GM18867 (cell line): ENCODE results near the gene S100PBP.
"Not testable (repeated sequence)": the region's sequence is repeated elsewhere in the genome, so short reads cannot be mapped to it uniquely, and the experiment has no call there.

Source experiments
- ATAC-seq: cut with Tn5 transposase; IDR thresholded peaks from one replicate; pipeline ENCODE4 v1.9.1; 2021; ENCODE audit warnings: mild to moderate bottlenecking, moderate library complexity; ENCODE audit not compliant: unreplicated experiment

S100PBP gene

GRCh38 chr1:32784817-32785216 is 32.6 kb upstream of the S100PBP start:
- no peak for ATAC-seq

GRCh38 chr1:32786856-32787255 is 30.6 kb upstream of the S100PBP start:
- no peak for ATAC-seq

GRCh38 chr1:32789356-32789755 is 28.1 kb upstream of the S100PBP start:
- ATAC-seq = not testable (repeated sequence)

GRCh38 chr1:32791881-32792280 is 25.6 kb upstream of the S100PBP start:
- ATAC-seq = no peak

GRCh38 chr1:32795763-32796162 is 21.7 kb upstream of the S100PBP start:
- not testable (repeated sequence) for ATAC-seq

- no peak for ATAC-seq
Observed at GRCh38 chr1:32797456-32797855, 20.0 kb upstream of the S100PBP start.

- ATAC-seq = no peak
Observed at GRCh38 chr1:32798191-32798590, 19.3 kb upstream of the S100PBP start.

- peak; percentile 83 for ATAC-seq
Observed at GRCh38 chr1:32798679-32799416, 18.6 kb upstream of the S100PBP start.

GRCh38 chr1:32801096-32801715 is 16.2 kb upstream of the S100PBP start:
- no peak for ATAC-seq

GRCh38 chr1:32804460-32804859 is 13.0 kb upstream of the S100PBP start:
- not testable (repeated sequence) for ATAC-seq

- no peak for ATAC-seq
Observed at GRCh38 chr1:32806290-32806689, 11.2 kb upstream of the S100PBP start.

GRCh38 chr1:32806910-32807523 is 10.4 kb upstream of the S100PBP start:
- ATAC-seq = no peak

GRCh38 chr1:32808580-32808979 is 8.9 kb upstream of the S100PBP start:
- no peak for ATAC-seq

- no peak for ATAC-seq
Observed at GRCh38 chr1:32810358-32810757, 7.1 kb upstream of the S100PBP start.

- no peak for ATAC-seq
Observed at GRCh38 chr1:32811265-32811664, 6.2 kb upstream of the S100PBP start.

- no peak for ATAC-seq
Observed at GRCh38 chr1:32811917-32812316, 5.5 kb upstream of the S100PBP start.

GRCh38 chr1:32813941-32814739 is 3.3 kb upstream of the S100PBP start:
- no peak for ATAC-seq

GRCh38 chr1:32816676-32817158 is 736 bp upstream of the S100PBP start:
- no peak for ATAC-seq

GRCh38 chr1:32817815-32818786 is 648 bp downstream of the S100PBP start:
- peak; percentile 7 for ATAC-seq
